GM19438 (cell line): ENCODE measurements around the gene RAB15.

ENCODE experiments used
- ATAC-seq: cut with Tn5 transposase; IDR thresholded peaks from one replicate; pipeline ENCODE4 v1.9.1; 2021; ENCODE audit warnings: low read depth; ENCODE audit not compliant: unreplicated experiment

Gene RAB15

DNA sequence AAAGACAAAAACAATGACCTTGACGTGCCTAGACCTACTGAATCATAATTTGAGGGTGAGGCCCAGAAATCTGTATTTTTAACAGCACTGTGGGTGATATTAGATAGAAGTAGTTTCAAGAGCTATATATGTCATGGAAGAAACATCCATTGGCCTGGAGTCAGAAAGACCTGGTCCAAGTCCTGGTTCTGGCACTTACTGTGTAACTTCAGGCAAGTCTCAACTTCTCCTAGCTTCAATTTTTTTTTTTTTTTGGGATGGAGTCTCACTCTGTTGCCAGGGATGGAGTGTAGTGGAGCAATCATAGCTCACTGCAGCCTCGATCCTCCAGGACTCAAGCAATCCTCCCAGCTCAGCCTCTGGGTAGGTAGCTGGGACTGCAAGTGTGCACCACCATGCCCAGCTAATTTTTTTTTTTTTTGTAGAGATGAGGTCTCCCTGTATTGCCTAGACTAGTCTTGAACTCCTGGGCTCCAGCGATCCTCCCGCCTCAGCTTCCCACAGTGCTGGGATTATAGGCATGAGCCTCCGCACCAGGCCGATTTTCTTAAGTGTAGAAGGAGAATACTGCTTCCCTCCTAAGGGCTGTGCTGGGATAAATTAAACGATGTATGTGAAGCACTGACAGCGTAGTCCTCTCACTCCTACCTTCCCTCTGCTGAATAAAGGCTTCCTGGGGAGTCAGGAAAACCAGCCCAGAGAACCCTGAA lies 15.3 kb downstream of the RAB15 start:
- ATAC-seq = no peak

DNA sequence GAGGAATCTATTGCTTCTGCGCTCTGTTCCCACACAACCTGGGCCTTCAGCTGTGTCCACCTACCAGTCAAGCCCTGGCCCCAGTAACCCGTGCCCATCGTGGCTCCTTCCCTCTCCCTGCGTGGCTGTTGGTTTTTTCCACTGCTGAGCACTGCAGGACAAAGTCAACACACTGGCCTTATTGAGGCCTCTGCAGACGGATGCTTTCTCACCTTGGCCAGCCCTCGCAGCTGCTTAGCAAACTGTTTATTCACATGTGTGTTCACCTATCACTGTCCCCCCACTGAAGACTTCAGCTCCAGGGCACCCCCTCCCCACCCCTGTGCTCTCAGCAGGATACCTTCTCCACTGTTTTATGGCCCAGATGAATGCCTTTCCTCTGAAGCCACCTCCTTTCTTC lies 16.8 kb downstream of the RAB15 start:
- ATAC-seq = no peak

DNA sequence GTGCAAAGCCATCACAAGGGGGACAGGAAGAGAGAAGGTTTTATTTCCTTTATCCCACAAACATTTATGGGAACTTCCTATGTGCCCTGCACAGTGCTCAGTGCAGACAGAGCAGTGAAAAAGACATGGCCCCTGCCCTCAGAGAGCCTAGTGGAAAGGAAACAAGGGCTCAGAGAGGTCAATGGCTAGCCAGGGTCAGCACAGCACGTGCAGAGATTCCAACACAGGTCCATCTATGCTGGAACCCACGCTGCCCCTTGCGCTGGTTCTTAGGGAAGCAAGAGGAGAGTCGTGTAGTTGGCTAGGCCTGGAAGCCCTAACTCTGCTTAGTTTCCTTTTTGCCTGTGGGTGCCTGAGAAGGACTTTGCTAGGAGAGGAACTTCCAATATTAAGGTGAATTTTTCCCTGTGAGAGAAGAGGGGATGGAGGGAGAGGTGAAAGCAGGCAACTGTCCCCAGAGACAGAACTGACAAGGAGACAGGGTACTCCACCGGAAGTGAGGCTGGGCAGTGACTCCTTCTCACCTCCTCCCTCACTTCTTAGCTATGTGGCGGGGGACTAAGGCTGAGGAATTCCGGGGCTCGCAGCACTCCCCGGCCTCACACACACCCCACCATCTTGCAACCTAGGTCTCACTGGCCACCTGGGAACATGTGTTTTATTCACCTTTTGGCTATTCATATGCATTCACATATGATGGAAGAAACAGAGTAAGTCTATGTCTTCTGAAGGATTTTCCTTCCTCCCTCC lies 17.5 kb downstream of the RAB15 start:
- no peak for ATAC-seq

DNA sequence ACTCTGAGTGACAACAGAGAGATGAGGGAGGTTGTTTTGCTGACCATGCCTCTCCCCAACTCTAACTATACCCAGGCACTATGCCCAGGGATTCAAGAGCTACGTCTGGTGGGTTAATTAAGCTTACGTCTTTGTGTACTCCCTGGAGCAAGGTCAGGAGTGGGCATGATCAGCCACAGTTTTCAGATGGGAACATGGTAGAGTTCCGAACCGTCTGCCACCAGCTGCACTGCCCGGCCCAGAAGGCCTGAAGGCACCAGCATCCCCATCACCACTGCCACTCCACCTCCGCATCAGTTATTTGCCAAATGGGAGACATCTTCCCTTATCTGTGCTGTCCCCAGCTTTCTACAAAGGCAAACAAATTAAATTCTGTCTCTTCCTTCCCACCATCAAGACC lies 18.5 kb downstream of the RAB15 start:
- no peak for ATAC-seq

DNA sequence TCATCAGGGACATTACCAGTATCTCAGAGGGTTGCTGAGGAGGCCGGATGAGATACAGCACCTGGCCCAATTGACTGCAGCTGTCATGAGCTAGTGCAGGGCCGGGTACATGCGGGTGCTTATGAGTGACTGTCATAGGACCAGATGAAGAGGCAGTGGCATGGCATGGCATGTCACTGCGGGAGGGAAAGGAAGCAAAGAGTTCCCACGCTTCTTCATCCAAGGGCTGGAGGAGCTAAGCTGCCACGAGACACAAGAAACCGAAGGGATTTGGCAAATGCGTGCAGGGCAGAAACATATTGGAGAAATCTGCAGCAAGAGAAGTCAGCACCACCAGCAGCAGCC lies 18.9 kb downstream of the RAB15 start:
- ATAC-seq = no peak

DNA sequence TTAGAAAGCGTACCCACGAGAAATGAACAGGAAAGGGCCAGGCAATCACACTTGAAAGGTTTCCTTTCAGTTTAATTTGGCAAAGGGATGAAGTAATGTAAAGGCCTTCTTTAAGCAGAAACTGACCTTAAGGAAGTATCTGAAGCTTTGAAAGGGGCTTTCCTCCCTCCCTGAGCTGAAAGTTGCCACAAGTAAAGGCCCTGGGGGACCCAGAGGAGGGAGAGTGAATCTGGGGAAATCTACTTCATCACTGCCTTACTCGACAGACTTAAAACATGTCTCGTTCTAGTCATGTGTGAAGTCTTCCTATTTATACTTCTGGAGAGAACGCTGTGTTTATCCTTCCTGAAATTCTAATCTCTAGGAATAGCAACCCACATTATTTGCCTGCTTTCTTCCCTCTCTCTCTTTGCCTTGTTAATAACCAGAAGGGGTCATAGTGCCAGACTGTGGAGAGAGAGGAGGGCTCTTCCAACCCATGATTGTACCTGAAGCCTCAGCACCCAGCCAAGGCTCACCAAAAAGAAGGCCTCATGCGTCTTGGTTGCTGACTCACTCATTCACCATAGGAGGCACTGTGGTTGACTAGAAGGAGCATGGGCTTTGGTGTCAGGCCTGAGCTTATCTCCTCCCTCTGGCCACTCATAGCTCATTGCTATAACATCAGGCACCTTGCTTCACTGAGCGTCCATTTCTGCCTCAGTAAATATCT lies 19.4 kb downstream of the RAB15 start:
- ATAC-seq = no peak

DNA sequence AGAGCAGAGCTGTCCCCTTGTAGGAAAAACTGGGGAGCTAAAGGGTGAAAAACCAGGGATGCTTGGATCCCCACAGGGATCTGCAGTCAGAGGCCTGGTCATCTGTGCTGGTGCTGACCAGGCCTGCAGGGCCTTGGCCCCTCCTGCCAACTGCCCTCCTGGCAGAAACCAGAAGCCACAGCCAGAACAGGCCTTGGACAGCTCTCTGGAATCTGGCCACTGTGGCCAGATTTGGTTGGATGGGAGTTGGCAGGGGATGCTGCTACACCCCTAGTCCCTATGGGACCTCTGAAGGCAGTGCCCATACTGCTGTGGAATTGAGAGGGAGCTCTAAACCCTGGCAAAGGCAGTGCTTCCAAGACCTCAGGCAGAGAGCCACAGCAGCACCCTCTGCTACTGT lies 20.4 kb downstream of the RAB15 start:
- ATAC-seq = no peak

DNA sequence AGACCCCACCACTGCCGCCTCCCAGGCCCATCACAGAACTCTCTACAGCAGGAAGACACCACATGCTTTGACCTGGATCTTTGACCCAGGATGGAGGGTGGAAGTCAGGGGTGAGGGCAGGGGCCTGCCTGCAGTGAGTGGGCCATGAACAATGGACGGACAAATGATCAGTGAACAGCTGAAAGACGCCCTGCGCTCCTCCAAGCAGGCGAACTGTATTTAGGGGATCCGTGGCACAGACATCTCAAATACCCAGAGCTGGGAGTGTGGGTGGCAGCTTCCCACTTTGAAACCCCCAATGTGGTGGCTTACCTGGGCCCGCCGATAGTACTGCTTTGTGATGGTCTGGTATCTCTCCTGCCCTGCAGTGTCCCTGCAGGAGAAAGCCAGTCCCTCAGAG lies 20.8 kb downstream of the RAB15 start:
- ATAC-seq = no peak

DNA sequence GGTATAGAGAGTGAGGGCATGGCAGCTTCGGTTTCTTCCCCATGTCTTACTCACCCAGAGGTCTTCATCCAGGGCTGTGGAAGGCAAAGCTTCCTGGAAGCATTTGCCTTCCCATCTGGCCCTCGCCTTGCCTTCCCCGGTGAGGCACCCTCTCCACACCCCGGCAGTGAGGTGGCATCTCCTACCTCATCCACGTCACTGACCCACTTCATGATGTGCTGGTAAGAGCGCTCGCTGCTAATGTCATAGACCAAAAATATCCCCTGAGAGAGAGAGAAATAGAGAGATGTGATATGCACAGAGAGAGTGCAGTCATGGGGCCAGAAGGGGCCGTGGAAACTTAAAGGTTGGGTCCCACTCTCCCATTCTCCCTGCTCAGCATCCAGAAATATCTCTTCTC lies 21.2 kb downstream of the RAB15 start:
- no peak for ATAC-seq

DNA sequence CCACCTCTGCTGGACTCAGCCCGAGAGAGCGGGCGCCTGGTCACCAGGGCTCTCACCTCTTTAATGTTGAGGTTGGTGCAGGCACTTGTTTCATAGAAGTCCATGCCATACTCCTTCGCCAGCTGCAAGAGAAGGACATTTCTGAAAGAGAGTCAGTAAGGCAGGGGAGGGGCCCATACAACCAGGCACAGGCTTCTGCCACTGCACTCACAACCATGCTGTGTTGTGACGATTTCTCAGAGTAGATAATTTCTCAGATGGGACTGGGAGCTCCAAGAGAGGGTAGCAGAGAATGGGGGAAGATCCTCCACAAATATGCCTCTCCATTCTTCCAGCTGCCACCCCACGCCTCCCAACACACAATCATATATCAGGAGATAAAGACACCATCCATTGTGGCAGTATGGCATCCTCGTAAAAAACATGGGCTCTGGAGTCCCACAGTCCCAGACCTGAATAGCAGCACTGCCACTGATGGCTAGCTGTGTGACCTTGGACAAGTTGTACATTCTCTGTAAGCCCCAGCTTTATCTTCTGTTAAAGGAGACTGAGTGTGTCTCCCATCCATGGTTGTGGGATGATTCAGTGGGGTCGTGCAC lies 23.4 kb downstream of the RAB15 start:
- ATAC-seq = no peak

DNA sequence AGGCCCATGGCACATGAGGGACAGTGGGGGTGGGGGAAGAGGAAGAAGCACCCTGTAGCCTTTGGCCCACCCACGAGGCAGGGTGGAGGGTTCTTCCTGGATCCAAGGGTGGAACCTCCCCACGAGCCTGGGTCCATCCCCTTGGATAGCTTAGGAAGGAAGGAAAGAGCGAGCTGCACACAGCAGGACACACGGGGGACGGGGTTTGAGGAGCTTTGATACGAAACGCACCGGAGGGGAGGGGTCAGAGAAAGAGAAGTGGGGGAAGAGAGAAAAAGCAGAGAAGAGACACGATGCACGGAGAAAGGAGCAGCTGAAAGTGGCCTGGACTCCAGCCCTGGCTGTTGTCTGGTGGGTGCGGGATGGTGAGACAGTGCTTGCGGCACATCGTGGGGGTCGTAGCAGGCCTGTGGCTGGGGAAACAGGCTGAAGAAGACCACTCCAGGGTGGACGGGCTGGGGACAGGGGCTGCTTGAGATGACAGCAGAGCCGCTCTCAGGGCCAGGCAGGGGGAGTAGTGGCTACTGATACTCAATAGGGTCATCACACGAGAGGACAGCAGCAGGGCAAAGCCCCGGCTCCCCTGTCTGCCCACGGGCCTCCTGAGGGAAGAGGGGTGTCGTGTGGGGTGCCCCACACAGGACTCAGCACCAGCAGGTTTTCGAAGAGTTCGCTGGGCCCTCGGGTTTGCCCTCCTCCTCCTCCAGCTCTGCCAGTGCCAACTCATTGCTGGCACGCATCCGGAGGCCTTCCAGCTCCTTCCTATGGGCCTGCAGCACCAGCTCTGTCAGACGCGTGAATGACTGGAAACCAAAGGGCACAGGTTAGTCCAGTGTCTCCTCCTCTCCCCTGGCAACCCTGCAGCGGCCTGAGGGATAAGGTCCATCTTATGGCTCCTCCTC lies 24.2 kb downstream of the RAB15 start:
- no peak for ATAC-seq

DNA sequence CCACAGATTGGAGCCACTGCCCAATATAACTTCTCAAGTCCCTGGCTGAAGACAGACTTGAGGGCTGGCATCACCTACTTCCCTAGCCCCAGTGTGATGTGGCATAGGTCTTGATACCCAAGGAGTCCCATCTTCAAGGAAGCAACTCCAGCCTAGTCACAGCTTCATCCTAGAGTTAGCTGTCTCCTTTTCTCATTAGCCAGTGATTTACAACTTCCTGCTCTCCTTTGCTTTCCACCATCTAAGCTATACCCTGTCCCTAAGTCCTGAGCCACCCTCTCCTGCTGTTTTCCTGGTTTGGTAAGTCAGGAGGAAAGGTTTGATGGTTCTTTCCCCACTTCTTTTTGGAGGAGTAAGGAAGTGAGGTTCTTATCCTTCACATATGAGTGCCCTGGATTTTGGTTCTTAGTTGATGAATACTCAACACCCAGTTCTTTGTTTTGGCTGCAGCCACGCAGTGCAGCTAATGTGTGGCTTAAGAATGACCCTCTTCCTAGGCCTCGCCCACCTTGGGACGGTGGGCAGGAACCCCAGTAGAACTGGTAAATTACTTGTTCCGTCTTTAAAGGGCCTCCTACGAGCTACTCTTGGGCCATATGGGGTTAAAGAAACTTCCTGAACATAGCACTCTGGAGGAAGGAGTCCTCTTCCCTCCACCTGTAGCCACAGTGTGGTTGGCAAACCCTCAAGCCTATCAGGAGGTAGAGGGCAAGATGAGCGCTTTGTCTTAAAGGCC lies 25.7 kb downstream of the RAB15 start:
- ATAC-seq = no peak

DNA sequence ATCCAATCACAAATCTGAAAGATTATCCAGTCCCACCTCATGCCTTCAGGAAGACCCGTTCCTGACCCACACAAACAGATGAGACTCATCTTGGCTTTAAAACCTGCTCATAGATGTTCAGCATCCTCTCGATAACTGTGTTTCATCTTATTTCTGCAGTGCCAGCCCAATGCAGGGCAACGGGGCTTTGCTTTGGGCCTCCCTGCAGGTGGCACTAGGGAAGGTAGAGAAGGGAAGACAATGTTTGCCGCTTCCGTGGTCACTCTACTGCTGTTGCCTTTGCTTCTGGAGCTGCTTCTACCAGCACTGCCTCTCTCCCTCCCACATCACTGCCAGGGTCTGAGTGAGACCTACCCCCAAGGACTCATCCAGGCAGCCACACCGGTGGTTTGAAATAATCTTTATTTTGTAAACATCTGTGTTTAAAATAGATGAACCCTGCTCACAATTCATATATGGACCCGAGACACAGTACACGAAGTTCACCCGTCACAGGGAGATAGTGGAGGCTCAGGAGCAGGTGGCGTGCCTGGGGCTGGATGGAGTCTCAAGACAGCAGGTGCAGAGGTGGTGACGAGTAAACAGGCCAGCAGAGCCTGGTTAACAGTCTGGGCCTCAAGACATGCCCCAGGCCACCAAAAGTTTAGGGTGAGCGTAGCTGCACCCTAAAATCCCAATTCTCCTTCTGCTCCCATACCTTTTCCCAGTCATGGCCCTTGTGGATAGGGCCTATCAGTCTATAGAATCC lies 26.5 kb downstream of the RAB15 start:
- no peak for ATAC-seq

DNA sequence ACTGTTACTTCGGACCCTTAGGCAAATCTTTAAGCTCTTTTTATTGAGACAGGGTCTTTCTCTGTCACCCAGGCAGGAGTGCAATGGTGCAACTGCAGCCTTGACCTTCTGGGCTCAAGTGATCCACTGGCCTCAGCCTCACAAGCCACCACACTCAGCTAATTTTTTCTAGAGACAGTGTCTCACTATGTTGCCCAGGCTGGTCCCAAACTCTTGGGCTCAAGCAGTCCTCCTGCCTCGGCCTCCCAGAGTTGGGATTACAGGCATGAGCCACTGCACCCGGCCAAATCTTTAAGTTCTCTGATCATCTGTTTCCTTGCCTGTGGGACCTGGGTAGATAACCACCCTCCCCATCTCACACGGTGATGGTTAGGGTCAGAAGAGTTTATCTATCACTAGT lies 27.3 kb downstream of the RAB15 start:
- ATAC-seq = no peak

DNA sequence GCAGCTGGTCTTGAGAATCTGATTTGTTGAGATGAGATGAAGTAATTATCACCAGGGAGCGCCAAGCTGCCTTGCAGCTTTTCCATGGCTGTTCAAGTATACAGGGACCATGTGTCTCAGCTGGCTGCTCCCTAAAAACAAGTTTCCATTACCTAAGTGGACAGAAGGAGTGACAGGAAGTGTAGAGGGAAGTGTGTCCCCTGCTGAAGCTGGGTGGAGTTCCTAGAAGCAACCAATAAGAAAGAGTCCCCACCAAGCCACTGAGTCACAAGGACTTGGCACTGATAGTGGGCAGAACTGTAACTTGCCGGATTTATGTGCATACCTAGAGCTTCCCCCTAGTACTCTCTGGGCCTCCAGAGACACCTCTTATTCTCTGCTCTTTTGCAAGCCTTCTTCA lies 28.1 kb downstream of the RAB15 start:
- no peak for ATAC-seq

DNA sequence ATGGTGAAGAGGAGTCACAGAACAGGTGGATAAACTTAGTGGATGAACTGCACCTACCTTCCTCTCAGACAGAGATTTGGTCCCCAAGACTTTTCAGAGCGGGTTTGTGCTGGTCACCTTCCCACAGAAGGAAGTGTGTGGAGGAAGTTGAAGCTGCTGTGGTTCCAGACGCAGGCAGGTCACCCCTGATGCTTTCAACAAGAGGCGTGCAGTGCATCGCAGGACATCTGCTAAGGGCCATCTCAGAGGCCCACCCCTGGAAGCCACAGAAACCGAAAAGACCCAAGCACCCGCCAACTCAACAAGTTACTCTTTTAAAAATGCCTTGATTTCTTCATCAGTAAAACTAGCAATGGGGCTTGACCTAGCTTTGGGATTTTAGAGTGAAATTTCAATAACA lies 28.6 kb downstream of the RAB15 start:
- no peak for ATAC-seq

DNA sequence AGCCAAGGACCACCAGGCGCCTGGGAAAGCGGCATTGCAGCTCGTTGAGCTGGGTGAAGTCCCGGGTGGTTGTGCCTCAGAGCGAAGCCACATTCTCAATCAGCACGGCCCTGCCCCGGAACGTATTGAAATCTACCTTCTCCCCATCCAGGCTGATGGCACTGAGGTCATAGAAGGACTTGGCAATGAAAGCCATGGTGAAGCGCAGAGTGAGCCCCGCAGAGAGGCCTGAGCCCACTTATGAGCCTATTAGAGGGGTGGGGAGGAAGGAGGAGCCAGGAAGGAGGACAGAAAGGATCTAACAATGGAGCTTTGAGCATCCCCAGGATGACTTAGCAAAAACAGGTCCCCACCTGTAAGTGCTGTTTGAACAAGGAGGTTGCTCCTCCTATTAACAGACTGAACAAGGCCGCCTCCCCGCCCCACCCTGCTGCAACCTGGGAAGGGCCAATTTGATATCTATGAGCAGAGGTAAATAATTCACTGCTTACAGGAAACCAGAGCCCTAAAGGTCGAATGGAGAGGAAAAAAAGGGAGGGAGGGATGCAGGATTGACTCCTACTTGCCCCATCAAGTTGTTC lies 29.5 kb downstream of the RAB15 start, which contains the start of gene GPX2:
Gene GPX2, minus strand, starts transcription at position 215 of the 581 bp plus-strand sequence. Its CDS starts 19 bp downstream, at position 196.
- ATAC-seq = no peak

DNA sequence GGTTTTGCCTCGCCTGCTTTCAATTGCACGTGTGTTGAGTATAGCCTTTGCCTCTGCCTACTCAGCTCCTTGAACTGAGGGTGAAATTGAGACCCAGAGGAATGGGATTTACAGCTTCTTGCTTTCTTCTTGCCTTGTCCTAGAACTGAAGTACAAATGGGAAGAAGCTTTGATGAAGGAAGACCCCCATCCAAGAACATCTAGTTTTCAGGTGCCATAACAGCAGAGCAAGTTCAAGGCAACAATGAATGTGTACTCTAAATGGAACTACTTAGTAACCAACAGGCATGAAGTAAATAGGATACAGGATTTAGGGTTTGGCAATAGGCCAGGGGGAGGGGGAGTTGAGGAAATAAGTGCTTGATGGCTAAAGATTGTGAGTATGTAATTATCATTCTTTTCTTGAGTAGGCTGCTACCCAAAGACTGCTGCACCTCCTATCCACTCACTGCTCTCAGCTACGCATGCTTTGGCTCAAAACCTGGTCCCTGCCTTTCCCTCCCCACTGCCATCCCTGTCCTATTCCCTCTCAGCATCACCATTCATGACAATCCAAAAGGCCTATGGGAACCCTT lies 31.7 kb downstream of the RAB15 start:
- ATAC-seq = no peak
